HepG2 (cell line): Measurements from ENCODE around the gene DCLRE1B. TPM values are rescaled to one million over a fixed set of nuclear protein-coding genes. Genes with fewer than 3 reads are reported as not detected.

Experiments
- ATRX ChIP-seq: sonication (generic); formaldehyde crosslinking; IDR thresholded peaks from 2 replicates; pipeline ENCODE4 v1.4.0; 2020; ENCODE audit warnings: missing genetic modification reagents, borderline replicate concordance
- BRD4 ChIP-seq: sonication (generic); formaldehyde crosslinking; IDR thresholded peaks from 2 replicates; pipeline ENCODE4 v1.4.0; 2020; ENCODE audit warnings: missing genetic modification reagents
- CENPT ChIP-seq: sonication (generic); formaldehyde crosslinking; IDR thresholded peaks from 2 replicates; pipeline ENCODE4 v1.8.0; 2022; ENCODE audit warnings: low read depth, mild to moderate bottlenecking, moderate library complexity, missing genetic modification reagents
- CHD4 ChIP-seq: fragments of 200-600 bp; sonication (generic); IDR thresholded peaks from 2 replicates; pipeline ENCODE4 v1.7.0; 2017; ENCODE audit warnings: mild to moderate bottlenecking, low read length, borderline replicate concordance
- FOXJ3 ChIP-seq: sonication (generic); formaldehyde crosslinking; IDR thresholded peaks from 2 replicates; pipeline ENCODE4 v1.4.0; 2020; ENCODE audit warnings: missing genetic modification reagents, mild to moderate bottlenecking, borderline replicate concordance
- GATAD2A ChIP-seq: IDR thresholded peaks from 2 replicates; pipeline ENCODE4 v1.6.1; 2016
- GPN1 ChIP-seq: sonication (generic); formaldehyde crosslinking; IDR thresholded peaks from 2 replicates; pipeline ENCODE4 v1.5.1; 2020; ENCODE audit warnings: missing genetic modification reagents, borderline replicate concordance
- HNRNPK ChIP-seq: fragments of 200-400 bp; formaldehyde crosslinking; IDR thresholded peaks from 2 replicates; pipeline ENCODE4 v1.6.1; 2018; ENCODE audit warnings: low read length, low read depth, moderate library complexity, mild to moderate bottlenecking; ENCODE audit not compliant: poor library complexity, severe bottlenecking
- MIER3 ChIP-seq: IDR thresholded peaks from 2 replicates; pipeline ENCODE4 v1.6.1; 2016; ENCODE audit warnings: missing compliant biosample characterization, borderline replicate concordance
- PHF8 ChIP-seq: sonication (generic); formaldehyde crosslinking; IDR thresholded peaks from 2 replicates; pipeline ENCODE4 v1.5.0; 2020; ENCODE audit warnings: missing genetic modification reagents
- SIN3B ChIP-seq: fragments of 150-350 bp; IDR thresholded peaks from 2 replicates; pipeline ENCODE4 v1.6.1; 2014; ENCODE audit warnings: low read length
- TRIM24 ChIP-seq: sonication (generic); formaldehyde crosslinking; IDR thresholded peaks from 2 replicates; pipeline ENCODE4 v1.8.0; 2022; ENCODE audit warnings: mild to moderate bottlenecking, missing genetic modification reagents
- ZBTB38 ChIP-seq: sonication (generic); formaldehyde crosslinking; IDR thresholded peaks from 2 replicates; pipeline ENCODE4 v1.5.1; 2020; ENCODE audit warnings: mild to moderate bottlenecking, missing genetic modification reagents
- ZBTB7B ChIP-seq: sonication (generic); formaldehyde crosslinking; IDR thresholded peaks from 2 replicates; pipeline ENCODE4 v1.4.0; 2020; ENCODE audit warnings: missing genetic modification reagents
- ZBTB8A ChIP-seq: sonication (generic); formaldehyde crosslinking; IDR thresholded peaks from 2 replicates; pipeline ENCODE4 v1.4.0; 2020; ENCODE audit warnings: mild to moderate bottlenecking, low read depth, missing genetic modification reagents, borderline replicate concordance
- ZNF230 ChIP-seq: sonication (generic); formaldehyde crosslinking; IDR thresholded peaks from 2 replicates; pipeline ENCODE4 v1.4.0; 2020; ENCODE audit warnings: mild to moderate bottlenecking, missing genetic modification reagents
- ZNF251 ChIP-seq: sonication (generic); formaldehyde crosslinking; IDR thresholded peaks from 2 replicates; pipeline ENCODE4 v1.9.0; 2021; ENCODE audit warnings: mild to moderate bottlenecking, missing genetic modification reagents
- ZNF350 ChIP-seq: sonication (generic); formaldehyde crosslinking; IDR thresholded peaks from 2 replicates; pipeline ENCODE4 v1.4.0; 2020; ENCODE audit warnings: mild to moderate bottlenecking, low read depth, missing genetic modification reagents, borderline replicate concordance
- ZNF354B ChIP-seq: sonication (generic); formaldehyde crosslinking; IDR thresholded peaks from 2 replicates; pipeline ENCODE4 v1.8.0; 2022; ENCODE audit warnings: mild to moderate bottlenecking, missing genetic modification reagents
- ZNF660 ChIP-seq: sonication (generic); formaldehyde crosslinking; IDR thresholded peaks from 2 replicates; pipeline ENCODE4 v1.5.1; 2020; ENCODE audit warnings: mild to moderate bottlenecking, low read depth, missing genetic modification reagents, borderline replicate concordance
- ZNF781 ChIP-seq: sonication (generic); formaldehyde crosslinking; IDR thresholded peaks from 2 replicates; pipeline ENCODE4 v1.5.1; 2020; ENCODE audit warnings: borderline replicate concordance, mild to moderate bottlenecking, missing genetic modification reagents; ENCODE audit errors: not compliant biosample characterization
- ZNF782 ChIP-seq: sonication (generic); formaldehyde crosslinking; IDR thresholded peaks from 2 replicates; pipeline ENCODE4 v1.4.0; 2020; ENCODE audit warnings: missing genetic modification reagents, mild to moderate bottlenecking, borderline replicate concordance
- polyA plus RNA-seq, 8 experiments: library from polyadenylated mRNA; depleted of rRNA in 3 of 8; stranded (reverse) in 7 of 8; unstranded in 1 of 8; fragments of >200 nt; fragmentation: Illumina TruSeq in 4 of 8; extraction: Trizol in 4 of 8; gene quantifications; 2 replicates each; pipeline versions ENCODE4 v1.2.1 to v1.2.3, GENCODE V29; 2011 to 2016; ENCODE audit warnings: low read depth in 4 of 8, missing spikeins in 1 of 8, mixed read lengths in 1 of 8; ENCODE audit not compliant: insufficient read depth in 1 of 8
- total RNA-seq, 5 experiments: library from RNA; depleted of rRNA; stranded (reverse); fragments of >200 nt; fragmentation: Illumina TruSeq; extraction: Trizol; gene quantifications; 2 replicates each; pipeline ENCODE4 v1.2.3, GENCODE V29; 2016; ENCODE audit warnings: low read depth in 1 of 5
- TF ChIP-seq, protein P1 (sequence below): sonication (generic); formaldehyde crosslinking; IDR thresholded peaks from 2 replicates; pipeline ENCODE4 v1.8.1; 2023; ENCODE audit warnings: mild to moderate bottlenecking, inconsistent platforms, moderate library complexity, missing genetic modification reagents, borderline replicate concordance
- TF ChIP-seq, protein P2 (sequence below): sonication (generic); formaldehyde crosslinking; IDR thresholded peaks from 2 replicates; pipeline ENCODE4 v1.5.1; 2020; ENCODE audit warnings: missing genetic modification reagents, mild to moderate bottlenecking, borderline replicate concordance
- TF ChIP-seq, protein P3 (sequence below): sonication (generic); formaldehyde crosslinking; IDR thresholded peaks from 2 replicates; pipeline ENCODE4 v1.8.1; 2023; ENCODE audit warnings: mild to moderate bottlenecking, missing genetic modification reagents

DCLRE1B gene
- total and polyA plus RNA-seq, 2 of the 13 experiments (the other 11 are each of a cell fraction or from before 2014, with no cell fraction given) = 2.7 to 8.0 TPM

DNA sequence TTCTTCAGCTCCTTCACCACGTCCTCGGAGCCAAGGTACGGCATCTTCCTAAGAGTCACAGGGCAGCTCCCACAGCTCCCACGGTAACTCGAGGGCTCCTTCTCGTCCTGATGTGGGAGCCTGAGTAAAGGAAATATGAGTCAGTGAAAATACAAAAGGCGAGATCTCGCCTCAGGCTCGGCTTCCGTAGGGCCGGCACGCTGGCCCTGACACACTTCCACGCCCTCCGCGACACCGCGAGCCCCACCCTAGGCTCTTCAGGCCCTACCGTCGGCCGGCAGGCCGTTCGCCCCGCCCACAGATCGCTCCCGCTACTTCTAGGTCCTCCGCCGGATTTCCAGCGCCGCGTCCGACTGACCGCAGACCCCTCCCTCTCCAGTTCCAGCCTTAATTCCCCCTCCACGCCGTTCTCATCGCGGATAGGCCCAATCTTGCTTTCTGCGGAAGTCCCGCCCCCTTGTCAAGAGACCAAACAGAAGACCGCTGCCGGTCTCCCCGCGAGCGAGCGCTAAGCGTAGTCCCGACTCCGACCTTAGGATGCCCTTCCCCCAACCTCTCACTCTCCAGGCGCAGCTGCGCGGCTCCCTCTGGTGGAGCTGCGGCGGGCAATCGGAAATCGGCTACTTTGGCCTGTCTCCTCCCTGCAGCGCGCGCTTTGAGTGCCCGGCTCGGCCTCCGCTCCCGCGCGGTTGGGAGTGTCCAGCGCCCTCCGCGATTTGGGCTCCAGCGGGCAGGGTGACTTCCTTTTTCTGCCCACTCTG lies at the start of gene DCLRE1B, which contains the start of gene AP4B1 (continued):
- TF ChIP-seq BRD4 (CRISPR knock-in tag) (peak; percentile 77; the same call in 1 of the 2 replicates), ZBTB7B (CRISPR knock-in tag) (peak; percentile 68; the same call in 1 of the 2 replicates), CHD4 (no peak), ZNF781 (CRISPR knock-in tag) (peak; percentile 81), SIN3B (peak; percentile 88), MIER3 (CRISPR knock-in tag) (peak; percentile 52; the same call in 1 of the 2 replicates), TRIM24 (CRISPR knock-in tag) (no peak), ZNF782 (CRISPR knock-in tag) (no peak), HNRNPK (peak; percentile 41), ATRX (no peak), GPN1 (CRISPR knock-in tag) (no peak), ZNF350 (CRISPR knock-in tag) (peak; percentile 94), ZBTB38 (no peak; the same call in 1 of the 2 replicates), CENPT (peak; percentile 64; the same call in 1 of the 2 replicates), GATAD2A (CRISPR knock-in tag) (peak; percentile 52), ZNF354B (0 out of 2 replicates have a peak, but pooled peaks have one; percentile 27), ZNF251 (CRISPR knock-in tag) (no peak), FOXJ3 (CRISPR knock-in tag) (no peak), PHF8 (CRISPR knock-in tag) (peak; percentile 90), ZNF230 (CRISPR knock-in tag) (no peak; the same call in 1 of the 2 replicates), ZNF660 (no peak), ZBTB8A (CRISPR knock-in tag) (no peak)
- TF ChIP-seq, protein P1, sequence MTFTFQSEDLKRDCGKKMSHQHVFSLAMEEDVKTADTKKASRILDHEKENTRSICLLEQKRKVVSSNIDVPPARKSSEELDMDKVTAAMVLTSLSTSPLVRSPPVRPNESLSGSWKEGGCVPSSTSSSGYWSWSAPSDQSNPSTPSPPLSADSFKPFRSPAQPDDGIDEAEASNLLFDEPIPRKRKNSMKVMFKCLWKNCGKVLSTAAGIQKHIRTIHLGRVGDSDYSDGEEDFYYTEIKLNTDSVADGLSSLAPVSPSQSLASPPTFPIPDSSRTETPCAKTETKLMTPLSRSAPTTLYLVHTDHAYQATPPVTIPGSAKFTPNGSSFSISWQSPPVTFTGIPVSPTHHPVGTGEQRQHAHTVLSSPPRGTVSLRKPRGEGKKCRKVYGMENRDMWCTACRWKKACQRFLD (CRISPR knock-in tag) = no peak
- TF ChIP-seq, protein P2, sequence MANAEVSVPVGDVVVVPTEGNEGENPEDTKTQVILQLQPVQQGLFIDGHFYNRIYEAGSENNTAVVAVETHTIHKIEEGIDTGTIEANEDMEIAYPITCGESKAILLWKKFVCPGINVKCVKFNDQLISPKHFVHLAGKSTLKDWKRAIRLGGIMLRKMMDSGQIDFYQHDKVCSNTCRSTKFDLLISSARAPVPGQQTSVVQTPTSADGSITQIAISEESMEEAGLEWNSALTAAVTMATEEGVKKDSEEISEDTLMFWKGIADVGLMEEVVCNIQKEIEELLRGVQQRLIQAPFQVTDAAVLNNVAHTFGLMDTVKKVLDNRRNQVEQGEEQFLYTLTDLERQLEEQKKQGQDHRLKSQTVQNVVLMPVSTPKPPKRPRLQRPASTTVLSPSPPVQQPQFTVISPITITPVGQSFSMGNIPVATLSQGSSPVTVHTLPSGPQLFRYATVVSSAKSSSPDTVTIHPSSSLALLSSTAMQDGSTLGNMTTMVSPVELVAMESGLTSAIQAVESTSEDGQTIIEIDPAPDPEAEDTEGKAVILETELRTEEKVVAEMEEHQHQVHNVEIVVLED (CRISPR knock-in tag) = peak; percentile 92
- TF ChIP-seq, protein P3, sequence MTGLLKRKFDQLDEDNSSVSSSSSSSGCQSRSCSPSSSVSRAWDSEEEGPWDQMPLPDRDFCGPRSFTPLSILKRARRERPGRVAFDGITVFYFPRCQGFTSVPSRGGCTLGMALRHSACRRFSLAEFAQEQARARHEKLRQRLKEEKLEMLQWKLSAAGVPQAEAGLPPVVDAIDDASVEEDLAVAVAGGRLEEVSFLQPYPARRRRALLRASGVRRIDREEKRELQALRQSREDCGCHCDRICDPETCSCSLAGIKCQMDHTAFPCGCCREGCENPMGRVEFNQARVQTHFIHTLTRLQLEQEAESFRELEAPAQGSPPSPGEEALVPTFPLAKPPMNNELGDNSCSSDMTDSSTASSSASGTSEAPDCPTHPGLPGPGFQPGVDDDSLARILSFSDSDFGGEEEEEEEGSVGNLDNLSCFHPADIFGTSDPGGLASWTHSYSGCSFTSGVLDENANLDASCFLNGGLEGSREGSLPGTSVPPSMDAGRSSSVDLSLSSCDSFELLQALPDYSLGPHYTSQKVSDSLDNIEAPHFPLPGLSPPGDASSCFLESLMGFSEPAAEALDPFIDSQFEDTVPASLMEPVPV (CRISPR knock-in tag) = peak; percentile 22; the same call in 1 of the 2 replicates
